Pons (tissue), 1 donor: Measurements from ENCODE around the gene DGCR6L.
"Not testable (repeated sequence)": the region's sequence is repeated elsewhere in the genome, so short reads cannot be mapped to it uniquely, and the experiment has no call there.

Experiments
- DNase-seq: peaks from one replicate; pipeline ENCODE4 v3.0.0-alpha.2; 2016; ENCODE audit warnings: low spot score

Gene DGCR6L

DNA sequence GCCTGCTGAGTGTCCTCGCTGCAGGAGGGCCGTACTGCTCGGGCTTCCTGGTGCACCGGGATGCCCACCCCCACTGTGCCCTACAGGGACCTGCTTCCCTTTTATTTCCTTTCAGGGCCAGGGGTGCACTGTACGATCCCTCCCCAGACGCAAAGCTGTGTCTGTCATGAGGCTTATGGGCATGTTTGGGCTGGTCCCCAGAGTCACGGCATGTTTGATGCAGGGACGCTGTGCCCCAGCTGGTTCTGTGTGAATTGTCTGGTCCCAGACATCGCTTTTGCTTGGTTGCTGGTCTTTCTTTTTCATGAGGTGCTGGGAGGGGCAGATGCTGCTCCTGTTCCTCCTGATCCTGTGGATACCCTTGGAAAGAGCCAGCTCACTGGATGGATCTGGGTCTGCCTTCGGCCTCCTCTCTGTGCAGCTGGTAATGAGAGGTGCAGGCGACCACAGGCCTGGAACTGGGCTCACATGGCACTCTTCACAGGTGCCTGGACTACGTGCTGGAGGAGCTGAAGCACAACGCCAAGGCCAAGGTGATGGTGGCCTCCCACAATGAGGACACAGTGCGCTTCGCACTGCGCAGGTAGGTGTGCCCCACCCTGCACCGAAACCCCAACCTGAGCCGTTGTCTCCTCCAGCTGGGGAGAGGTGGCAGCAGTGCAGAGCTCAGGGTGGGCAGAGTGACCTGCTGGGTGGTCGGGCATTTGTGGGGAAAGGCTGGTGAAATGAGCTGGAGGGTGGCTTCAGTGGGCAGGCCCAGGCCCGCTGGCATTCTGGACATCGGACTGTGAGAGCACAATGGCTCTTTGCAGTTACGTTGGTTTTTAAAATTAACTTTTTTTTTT lies 10.8 kb downstream of the DGCR6L start:
- DNase-seq = not testable (repeated sequence)

DNA sequence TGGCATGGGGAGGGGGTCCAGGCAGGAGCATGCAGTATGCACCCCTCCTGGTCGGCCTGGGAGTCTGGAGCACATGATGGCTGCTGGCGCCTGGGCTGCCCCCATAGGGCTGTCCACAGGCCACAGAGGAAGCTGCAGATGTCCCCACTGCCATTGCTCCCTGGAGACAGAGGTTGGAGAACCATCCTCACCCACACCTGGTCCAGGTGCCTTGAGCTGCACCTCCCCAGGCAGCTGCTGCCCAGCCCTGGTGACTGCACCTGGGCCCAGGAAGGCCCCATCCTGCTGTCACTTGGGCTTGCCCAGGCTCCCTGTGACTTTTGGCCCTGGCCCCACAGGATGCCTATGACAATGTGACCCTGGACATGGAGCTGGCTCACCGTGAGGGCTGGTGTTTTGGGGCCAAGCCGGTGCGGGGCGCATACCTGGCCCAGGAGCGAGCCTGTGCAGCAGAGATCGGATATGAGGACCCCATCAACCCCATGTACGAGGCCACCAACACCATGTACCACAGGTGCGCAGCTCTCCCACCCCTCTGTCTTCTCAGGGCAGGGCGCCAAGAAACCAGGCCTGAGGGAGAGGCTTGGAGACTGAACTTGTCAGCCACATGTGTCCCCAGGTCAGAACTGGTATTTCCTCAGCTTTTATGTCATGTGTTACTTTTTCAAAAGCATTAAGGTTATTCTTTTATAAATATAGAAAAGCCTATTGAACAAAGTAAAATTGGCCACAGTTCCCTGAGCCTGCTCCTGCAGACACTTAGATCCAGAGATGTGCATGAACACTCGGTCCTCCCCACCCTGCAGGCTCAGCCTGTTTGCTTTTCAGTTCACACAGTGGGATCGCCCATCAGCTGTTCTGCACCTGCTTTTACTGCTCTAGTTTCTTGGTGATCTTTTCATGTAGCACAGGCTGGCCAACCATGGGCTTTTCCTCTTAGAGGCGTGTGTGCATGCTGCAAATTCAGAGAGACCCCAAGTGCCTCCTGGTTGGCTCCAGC lies 12.1 kb downstream of the DGCR6L start:
- not testable (repeated sequence) for DNase-seq

DNA sequence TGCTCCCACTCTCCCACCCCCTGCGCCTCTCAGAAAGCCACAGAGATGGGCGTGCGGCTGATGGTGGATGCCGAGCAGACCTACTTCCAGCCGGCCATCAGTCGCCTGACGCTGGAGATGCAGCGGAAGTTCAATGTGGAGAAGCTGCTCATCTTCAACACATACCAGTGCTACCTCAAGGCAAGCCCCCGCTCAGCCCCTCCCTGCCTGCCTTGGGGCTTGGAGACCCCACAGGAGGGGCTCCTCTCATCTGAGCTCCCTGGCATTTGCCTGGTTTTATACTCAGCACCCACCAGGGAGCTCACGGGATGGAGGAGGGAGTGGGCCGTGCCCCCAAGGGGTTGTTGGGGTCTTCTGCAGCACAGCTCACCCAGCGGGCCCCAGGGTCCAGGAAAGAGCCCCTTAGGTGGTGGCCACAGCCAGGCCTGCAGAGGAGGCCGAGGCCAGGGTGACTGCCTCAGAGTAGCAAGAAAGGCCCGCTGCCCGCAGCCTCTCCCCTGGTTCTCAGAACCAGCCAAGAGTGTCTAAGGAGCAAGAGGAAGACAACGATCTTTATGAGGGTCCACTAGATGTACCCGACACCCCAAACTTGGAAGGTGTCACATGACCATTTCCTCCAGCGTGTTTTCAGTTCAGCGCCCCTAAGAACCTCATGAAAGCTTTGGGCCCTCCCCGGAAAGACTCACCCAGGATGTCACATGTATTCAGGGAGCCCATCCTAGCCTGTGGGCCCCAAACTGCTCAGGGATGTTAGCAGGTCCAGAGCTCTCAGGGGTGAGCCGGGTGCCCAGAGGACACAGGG lies 13.0 kb downstream of the DGCR6L start:
- not testable (repeated sequence) for DNase-seq

DNA sequence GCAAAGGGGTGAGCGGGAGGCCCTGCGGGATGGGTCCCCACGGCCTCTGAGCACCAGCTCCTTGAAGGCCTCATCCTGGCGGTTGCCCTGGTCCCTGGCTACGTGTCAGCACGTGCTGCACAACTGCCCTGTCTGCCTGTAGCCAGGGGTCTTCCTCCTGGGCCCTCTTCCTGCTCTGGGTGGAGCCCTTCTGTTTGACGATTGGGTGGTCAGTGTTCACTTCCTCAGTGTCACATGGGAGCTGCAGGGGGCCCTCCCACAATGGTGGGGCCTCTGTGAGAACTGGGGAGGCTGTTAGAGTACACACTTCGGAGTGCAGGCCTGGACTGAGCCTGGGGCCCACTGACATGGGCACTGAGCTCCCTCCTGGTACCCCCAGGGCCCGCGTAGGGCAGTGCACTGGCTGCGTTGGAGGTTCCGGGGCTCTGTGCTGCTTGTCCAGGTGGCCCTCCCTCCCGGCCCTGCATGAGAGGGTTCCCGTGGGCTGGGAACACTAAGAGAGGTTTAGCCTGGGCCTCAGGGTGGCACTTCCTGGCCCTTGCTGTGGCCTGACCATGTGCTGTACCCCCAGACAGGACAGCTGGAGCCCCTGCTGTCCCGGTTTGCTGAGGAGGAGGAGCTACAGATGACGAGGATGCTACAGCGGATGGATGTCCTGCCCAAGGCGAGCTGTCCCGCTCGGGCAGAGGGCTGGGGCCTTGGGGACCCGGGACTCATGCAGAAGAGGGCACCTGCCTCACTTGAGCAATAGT lies 13.8 kb downstream of the DGCR6L start:
- no peak for DNase-seq

DNA sequence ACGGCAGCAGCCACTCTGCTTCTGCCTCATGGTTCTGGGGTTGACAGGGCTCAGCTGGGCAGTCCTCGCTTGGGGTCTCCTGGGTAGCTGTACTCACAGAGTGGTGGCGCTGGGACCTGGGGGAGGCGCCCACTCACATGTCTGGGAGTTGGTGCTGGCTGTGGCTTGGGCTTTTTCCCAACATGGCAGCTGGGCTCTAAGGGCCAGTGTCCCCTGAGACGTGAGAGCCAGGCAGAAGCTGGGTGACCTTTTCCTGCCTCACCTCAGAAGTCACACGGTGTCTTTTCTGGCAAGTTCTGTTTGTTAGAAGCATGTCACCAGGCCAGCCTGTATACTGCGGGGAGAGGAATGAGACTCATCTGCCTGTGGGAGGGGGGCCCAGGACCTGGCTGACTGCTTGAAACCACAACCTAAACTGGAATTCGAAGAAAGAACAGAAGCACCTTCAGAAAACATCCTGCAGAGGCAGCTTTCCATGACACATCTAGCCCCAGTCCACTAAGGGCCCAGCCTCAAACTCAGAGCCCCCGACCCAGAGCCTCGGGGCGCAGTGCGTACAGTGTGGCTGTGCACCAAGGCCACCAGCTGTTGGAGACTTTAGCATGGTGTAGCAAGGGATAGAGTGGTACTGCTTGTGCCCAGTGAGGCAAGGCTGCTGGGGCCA lies 14.5 kb downstream of the DGCR6L start:
- DNase-seq = not testable (repeated sequence)

DNA sequence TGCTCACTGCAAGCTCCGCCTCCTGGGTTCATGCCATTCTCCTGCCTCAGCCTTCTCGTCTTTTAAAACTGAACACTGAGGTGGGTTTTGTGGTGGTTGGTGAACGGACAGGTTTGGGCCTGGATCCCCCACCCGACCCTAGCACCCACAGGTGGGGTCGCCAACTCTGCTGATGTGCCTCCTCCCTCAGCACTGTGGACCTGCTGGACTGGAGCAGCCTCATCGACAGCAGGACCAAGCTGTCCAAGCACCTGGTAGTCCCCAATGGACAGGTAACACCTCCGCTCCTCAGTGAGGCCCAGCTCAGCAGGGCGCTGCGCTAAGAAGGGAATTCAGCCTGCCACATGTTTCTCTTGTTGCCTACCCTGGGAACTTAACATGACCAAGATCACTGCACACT lies 15.2 kb downstream of the DGCR6L start:
- DNase-seq = no peak

DNA sequence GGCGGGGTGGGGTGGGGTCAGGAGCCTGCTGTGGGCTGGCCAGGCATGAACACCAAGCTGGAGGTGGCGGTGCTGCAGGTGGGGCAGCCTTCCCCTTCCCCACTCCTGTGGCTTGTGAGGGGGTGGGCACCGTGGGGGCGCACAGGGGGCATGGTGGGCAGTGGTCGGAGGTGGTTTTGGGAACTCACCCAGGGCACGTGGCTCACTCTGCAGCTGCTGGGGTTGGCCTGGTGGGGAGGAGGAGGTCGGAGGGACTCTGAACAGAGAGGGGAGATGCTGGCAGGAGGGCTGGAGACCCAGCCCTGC lies 16.7 kb downstream of the DGCR6L start:
- DNase-seq = not testable (repeated sequence)

DNA sequence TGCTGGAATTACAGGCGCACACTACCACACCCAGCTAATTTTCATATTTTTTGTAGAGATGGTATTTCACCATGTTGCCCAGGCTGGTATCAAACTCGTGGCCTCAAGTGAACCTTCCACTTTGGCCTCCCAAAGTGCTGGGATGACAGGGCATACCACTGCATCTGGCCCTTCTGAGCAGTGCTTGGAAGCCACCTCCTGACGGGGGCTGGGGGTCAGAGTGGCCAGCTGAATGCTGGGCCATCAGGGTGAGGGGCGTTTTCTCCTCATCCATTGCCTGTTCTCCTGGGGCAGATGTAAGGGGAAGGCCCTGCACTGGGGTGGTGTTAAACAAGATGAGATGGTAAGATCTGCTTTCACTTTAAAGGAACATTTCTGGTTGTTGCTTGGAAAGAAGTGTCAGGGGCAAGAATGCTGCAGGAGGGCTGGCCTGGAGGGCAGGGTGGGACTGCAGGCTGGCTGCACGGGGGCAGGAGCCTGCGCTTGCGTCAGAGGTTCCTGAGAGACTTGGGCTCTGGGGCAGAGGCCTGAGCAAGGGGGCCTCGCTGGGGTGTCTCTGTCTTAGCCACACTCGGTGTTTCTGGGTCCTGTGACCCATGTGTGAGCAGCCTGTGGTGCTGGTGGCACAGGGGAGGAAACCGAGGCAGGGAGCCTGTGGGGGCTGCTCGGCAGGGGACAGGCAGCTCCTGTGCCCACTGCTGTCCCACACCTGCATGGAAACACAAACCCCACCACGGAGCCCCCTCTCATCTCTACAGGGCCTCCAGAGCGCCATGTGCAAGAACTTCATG lies 17.2 kb downstream of the DGCR6L start:
- DNase-seq = no peak

DNA sequence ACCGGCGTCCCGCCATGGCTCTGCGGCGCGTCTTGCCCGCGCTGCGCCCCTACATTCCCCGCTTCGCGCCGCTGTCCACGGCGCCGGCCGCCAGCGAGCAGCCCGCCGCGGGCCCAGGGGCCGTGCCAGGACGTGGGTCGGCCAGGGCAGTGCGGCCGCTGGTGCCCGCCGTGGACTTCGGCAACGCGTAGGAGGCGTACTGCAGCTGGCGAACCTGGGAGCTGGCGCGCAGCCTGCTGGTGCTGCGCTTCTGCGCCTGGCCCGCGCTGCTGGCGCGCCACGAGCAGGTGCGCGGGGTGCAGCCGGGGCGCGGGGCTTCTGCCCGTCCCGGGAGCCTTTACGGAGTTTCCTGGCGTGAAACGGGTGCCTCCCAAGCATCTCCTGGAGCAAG lies 20.1 kb downstream of the DGCR6L start:
- no peak for DNase-seq

DNA sequence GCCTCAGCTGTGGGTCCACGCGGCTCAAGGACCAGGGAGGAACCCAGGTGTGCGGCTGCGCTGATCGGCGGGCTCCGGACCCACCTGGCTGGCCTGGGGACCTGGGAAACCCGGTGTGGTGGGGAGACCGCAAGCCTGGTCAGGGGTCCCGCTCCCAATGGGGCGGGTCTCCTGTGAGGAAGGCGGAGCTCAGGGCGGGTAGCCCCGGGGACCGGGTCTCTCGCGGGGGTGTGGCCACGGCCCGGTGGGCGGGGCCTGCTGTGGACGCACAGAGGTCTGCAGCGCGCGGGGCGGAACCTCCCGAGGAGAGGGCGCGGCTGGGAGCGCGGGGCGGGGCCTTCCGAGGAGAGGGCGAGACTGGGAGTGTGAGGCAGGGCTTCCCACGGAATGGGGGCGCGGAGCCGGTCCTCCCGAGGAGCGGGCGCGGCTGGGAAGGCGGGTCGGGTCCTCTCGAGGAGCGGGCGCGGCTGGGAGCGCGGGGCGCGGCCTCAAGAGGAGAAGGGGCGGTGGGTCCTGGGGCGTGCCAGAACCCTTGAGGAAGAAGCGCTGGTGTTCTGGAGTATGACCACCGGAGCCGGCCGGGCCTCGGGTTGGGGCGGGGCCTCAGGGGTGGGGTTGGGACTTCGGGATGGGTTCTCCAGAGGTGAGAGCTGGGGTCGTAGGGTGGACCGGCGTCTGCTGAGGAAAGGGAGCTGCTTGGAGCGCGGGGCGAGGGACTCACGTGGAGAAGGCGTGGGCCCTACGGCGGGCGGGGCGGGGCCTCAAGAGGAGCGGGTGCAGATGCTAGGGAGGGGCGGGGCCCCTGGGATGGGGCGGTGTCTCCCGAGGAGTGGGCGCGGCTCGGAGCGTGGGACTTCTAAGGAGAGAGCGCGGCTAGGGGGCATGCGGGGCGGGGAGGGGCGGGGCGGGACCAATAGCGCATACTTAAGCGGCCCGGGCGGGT lies 20.8 kb downstream of the DGCR6L start:
- peak; percentile 43 for DNase-seq

DNA sequence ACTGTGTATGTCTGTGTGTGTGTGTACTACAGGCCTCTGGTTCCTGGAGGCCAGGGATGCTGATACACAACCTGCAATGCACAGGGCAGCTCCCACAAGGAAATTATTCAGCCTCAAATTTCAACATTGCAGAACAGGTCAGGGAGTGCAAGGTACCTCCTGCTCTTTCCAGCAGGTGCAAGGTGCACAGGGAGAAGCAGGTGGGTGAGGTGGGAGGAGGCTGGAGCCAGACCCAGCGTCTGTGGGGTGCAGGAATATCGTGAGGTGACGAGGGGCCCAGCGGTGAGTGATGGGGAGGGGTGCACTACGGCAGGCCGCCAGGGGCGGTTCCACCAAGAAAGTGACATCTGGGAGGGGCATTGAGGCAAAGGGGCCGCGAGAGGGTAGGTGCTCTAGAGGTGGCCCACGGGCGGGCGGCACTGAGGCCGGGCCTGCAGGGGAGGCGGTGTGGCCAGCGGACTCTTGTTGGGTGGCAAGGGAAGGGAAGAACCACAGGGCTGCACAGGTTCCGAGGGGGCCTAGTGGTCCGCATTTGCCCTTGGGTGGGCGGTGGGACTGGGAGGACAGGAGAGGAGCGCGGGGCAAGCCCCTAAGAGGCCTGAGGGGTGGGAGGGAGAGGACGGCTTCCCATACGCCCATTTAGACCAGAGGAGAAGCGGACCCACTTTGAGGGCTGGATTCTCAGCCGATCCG lies 21.6 kb downstream of the DGCR6L start:
- no peak for DNase-seq

DNA sequence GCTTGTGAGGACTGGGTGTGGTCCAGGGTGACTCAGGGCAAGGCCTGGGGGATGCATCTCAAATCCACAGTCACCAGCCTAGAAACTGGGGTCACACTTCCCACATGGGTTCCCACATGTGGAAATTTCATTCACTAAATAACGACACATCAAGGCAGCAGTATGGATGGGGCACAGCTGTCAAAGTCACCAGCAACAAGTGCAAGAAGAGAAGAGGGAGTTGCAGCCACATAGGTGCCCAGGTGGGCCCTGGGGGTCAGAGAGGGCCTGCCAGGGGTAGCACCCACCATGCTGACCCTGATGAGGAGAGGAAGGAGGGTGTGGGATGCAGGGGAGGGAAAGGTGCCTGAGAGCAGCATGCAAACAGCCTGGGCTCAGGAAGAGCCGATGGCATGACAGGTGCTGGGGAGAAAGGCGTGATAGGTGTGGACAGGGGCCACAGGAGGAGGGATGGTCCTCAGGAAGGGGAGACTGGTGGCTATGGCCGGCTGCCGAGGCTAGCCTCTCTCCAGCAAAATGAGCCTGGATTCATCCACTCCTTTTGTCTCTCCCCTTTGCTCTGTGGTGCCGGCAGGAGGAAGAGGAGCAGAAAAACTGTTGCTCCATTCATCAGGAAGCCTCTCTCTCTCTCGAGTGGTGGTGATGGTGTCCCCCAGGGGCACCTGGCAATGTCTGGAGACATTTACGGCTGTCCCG lies 22.3 kb downstream of the DGCR6L start:
- no peak for DNase-seq

DNA sequence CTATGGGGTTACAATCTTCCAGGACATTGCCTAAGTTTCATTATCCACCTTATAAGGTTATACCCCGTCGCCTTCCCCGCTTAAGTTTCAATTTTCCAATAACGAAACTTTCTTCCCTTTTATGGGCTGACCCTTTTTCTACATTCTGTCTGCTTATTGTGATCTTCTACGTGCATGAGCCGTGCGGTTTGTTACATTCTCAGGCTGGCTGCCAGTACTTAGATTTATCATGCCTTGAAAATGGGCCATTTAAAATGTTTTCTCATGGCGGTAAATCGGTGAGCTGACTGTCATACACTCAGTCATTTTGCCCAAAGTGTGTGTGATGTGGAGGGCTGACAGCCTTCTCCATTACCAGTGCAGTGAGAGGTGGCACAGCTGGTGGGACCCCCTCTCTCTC lies 23.3 kb downstream of the DGCR6L start:
- DNase-seq = no peak

DNA sequence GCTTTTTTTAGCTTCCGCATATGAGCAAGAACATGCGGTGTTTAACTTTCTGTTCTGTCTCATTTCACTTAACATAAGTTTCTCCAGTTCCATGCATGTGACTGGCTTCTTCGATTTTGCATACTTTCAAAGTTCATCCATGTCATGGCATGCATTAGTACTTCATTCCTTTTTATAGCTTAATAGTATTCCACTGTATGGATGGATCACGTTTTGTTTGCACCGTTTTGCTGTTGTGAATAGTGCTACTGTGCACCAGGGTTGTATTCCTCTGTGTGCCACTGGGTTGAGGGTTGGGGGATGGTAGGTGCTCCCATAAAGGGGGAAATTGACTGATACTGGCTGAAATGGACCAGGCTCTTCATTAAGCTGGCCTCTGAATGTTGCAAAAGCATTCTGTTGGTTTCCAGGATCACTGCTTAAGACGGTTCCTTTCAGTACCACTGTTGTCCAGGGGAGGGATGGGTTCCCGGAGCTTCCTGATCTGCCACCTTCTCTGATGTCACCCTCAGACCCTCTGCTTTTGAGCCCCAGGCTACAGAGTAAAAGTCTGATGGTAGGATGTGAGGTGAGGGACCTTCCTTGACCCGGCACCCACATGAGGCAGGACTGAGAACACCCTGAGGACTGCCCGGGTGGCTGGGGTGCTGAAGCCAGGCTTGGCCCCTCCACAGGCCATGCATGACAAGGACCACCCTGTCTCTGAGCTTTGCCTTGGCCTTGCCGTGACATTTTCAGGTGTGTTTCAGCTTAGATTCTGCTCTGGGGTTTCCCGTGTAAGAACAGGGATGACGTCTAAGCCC lies 24.4 kb downstream of the DGCR6L start:
- DNase-seq = no peak

DNA sequence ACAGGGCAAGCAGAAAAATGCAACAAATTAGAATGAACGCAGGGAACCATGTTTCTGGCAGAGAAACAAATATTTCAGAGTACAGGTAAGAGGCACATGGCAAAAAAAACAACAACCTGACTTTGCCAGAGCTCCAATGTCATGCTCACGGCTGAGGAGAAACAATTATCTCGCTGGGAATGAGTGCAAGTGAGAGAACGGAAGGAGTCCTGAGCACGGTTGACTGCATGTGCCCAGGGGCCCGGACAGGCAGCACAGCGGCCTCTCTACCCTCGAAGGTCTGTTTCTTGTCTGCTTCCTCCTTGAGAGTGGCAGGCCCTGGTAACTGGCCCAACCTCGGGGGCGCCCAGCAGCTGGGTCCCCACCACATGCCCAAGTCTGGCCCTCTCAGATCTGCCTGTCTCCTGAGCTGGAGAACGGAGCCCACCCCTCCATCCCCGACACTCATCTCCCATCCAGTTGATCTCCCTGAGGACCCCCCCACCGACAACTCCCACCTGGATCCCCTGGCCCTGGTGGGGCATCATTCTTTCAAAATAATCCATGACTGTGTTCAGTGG lies 27.1 kb downstream of the DGCR6L start:
- no peak for DNase-seq

DNA sequence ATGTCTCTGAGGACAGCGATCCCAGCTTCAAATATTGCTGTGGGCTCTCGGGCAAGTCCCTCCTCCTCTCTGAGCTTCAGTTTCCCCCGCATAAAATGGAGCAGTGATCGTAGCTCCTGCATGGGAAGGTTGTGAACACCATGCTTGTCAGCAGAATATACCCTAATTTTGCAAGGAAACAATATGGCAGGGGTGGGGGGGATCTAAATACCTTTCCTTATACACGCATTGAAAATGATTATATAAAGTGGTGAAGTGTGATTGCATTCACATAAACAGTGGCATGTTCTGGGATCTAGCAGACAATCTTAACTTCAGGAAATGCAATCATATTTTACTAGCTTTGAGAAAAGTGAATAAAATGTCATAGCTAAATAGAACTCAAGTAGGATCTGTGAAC lies 27.8 kb downstream of the DGCR6L start:
- DNase-seq = no peak
